ENCODE measurements around the gene TRAPPC5.

DNA sequence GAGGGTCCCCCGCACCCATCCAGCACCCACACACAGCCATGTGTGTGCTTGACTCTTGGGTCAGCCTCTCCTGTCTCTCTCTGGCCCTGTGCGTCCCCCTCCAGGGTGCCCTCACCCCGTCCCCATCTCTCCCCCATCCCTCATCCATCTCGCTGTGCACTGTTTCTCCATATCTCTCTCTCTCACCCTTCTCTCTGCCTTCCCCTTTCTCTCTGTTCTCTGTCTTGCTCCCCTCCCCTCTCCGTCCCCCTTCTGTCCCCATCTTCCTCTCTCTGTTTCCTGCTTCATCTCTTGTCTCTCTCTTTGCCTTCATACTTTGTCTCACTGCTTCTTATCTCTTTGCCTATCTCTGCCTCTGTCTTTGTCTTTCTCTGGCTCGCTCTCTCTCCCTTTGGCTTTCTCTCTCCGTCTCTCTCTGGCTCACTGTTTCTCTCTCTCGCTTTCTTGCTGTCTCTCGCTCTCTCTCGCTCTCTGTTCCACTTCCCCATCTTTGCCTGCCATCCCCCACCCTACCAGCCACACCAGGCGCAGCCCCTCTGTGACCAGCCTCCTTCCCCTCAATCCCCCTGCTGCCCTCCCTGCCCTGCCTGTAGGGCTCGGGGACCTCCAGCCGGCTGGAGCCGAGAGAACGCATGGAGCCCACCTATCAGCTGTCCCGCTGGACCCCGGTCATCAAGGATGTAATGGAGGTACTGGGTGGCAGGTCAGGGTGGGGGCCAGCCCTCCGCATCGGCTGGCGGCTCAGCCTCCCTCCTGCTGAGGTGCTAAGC lies 34.8 kb upstream of the TRAPPC5 start:
- TF ChIP-seq, protein P1, sequence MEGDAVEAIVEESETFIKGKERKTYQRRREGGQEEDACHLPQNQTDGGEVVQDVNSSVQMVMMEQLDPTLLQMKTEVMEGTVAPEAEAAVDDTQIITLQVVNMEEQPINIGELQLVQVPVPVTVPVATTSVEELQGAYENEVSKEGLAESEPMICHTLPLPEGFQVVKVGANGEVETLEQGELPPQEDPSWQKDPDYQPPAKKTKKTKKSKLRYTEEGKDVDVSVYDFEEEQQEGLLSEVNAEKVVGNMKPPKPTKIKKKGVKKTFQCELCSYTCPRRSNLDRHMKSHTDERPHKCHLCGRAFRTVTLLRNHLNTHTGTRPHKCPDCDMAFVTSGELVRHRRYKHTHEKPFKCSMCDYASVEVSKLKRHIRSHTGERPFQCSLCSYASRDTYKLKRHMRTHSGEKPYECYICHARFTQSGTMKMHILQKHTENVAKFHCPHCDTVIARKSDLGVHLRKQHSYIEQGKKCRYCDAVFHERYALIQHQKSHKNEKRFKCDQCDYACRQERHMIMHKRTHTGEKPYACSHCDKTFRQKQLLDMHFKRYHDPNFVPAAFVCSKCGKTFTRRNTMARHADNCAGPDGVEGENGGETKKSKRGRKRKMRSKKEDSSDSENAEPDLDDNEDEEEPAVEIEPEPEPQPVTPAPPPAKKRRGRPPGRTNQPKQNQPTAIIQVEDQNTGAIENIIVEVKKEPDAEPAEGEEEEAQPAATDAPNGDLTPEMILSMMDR (IDR thresholded peaks at IDR 0.05; ENCODE audit: insufficient read depth, low read depth, low read length), result no peak
- no peak for TF ChIP-seq EZH2 (IDR thresholded peaks at IDR 0.05; ENCODE audit: insufficient read depth, low read length)
